ENCODE data around the gene APMAP.

APMAP gene

DNA sequence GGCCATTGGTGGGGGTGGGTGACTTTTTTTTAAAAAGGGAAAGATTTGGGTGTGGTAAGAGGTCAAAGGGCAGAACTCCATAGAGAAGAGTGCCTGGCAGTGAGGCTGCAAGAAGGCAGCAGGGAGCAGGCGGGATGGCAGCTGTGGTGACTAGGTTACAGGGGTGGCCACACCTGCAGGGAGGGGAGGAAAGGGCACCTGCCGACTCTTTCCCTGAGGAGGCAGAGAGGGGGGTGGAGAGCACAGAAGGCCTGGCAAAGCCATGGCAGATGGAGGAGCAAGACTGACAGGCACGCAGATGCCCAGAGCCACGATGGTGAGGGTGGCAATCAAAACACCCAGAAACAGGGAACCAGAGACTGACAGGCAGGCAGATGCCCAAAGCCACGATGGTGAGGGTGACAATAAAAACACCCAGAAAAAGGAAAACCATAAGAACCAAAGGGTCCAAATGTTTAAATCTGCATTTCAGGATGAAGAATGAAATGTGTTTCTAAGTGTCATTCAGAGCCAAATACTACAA lies 24.2 kb downstream of the APMAP start:
- TF ChIP-seq TCF12 (IDR thresholded peaks at IDR 0.05; ENCODE audit: low read depth) = no peak
- no peak for TF ChIP-seq TAF1 (IDR thresholded peaks at IDR 0.05; ENCODE audit: low read depth)
- TF ChIP-seq CREB1 (IDR thresholded peaks at IDR 0.05; ENCODE audit: low read depth) = no peak
- TF ChIP-seq ZBTB7A (IDR thresholded peaks at IDR 0.05; ENCODE audit: low read depth) = no peak
- TF ChIP-seq TEAD4 (IDR thresholded peaks at IDR 0.05) = no peak
- TF ChIP-seq FOXM1 (IDR thresholded peaks at IDR 0.05; ENCODE audit: borderline replicate concordance, low read depth) = no peak
- TF ChIP-seq, protein P1, sequence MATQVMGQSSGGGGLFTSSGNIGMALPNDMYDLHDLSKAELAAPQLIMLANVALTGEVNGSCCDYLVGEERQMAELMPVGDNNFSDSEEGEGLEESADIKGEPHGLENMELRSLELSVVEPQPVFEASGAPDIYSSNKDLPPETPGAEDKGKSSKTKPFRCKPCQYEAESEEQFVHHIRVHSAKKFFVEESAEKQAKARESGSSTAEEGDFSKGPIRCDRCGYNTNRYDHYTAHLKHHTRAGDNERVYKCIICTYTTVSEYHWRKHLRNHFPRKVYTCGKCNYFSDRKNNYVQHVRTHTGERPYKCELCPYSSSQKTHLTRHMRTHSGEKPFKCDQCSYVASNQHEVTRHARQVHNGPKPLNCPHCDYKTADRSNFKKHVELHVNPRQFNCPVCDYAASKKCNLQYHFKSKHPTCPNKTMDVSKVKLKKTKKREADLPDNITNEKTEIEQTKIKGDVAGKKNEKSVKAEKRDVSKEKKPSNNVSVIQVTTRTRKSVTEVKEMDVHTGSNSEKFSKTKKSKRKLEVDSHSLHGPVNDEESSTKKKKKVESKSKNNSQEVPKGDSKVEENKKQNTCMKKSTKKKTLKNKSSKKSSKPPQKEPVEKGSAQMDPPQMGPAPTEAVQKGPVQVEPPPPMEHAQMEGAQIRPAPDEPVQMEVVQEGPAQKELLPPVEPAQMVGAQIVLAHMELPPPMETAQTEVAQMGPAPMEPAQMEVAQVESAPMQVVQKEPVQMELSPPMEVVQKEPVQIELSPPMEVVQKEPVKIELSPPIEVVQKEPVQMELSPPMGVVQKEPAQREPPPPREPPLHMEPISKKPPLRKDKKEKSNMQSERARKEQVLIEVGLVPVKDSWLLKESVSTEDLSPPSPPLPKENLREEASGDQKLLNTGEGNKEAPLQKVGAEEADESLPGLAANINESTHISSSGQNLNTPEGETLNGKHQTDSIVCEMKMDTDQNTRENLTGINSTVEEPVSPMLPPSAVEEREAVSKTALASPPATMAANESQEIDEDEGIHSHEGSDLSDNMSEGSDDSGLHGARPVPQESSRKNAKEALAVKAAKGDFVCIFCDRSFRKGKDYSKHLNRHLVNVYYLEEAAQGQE (IDR thresholded peaks at IDR 0.05; ENCODE audit: low read depth) = no peak
- TF ChIP-seq, protein P2, sequence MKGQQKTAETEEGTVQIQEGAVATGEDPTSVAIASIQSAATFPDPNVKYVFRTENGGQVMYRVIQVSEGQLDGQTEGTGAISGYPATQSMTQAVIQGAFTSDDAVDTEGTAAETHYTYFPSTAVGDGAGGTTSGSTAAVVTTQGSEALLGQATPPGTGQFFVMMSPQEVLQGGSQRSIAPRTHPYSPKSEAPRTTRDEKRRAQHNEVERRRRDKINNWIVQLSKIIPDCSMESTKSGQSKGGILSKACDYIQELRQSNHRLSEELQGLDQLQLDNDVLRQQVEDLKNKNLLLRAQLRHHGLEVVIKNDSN (IDR thresholded peaks at IDR 0.05) = no peak
- TF ChIP-seq CEBPB (IDR thresholded peaks at IDR 0.05) = no peak
- no peak for TF ChIP-seq NFIC (IDR thresholded peaks at IDR 0.05)
- no peak for TF ChIP-seq YY1 (IDR thresholded peaks at IDR 0.05; ENCODE audit: low read depth)
- TF ChIP-seq MAX (IDR thresholded peaks at IDR 0.05) = no peak
- TF ChIP-seq RAD21 (IDR thresholded peaks at IDR 0.05; ENCODE audit: low read depth) = no peak
- TF ChIP-seq EGR1 (IDR thresholded peaks at IDR 0.05) = no peak

- TF ChIP-seq NFIC (IDR thresholded peaks at IDR 0.05) (no peak), RAD21 (IDR thresholded peaks at IDR 0.05; ENCODE audit: low read depth) (no peak), YY1 (IDR thresholded peaks at IDR 0.05; ENCODE audit: low read depth) (no peak), TCF12 (IDR thresholded peaks at IDR 0.05; ENCODE audit: low read depth) (no peak), ZBTB7A (IDR thresholded peaks at IDR 0.05; ENCODE audit: low read depth) (no peak), EGR1 (IDR thresholded peaks at IDR 0.05) (no peak), EP300 (IDR thresholded peaks at IDR 0.05; ENCODE audit: borderline replicate concordance) (no peak)
- TF ChIP-seq, protein P1 (IDR thresholded peaks at IDR 0.05; ENCODE audit: low read depth) = no peak
- TF ChIP-seq, protein P2 (IDR thresholded peaks at IDR 0.05) = no peak
These were observed 26.1 kb downstream of the APMAP start for GRCh38 chr20:24966317-24967012.

DNA sequence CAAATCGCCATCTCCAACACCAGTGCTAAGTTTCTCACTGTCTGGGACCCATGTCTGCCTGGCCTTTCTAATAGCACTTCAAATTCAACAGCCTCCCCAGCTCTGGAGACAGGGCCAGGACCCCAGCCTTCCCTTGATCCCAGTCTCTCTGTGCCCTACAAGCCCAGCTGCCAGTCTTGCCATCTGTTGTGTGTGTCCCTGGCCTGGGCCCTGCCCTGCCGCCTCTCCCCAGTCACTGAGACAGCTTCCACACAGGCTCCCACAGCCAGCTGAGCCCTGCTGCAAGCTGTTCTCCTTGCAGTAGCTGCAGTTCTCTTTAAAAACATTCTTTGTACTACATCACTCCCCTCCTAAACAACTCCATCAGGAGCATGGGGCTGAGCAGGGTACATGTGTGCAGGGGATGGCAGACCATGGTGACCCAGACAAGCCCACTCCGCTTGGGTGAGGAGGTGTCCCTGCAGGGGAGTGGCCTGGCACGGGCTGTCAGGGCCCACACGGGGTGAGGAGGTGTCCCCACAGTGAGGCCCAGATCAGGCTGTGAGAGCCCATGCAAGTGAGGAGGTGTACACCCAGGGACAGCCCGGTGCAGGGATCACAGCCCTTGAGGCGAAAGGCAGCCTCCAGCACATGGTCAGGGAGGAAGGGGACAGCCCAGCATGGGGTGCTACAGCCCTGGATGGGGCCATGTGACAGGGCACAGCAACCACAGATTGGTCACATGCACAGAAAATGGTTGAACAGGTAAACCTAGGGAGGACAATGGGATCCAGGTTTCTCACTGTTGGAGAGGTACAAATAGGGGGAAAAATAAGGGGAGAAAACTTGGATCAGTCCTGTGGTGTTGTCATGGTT lies 27.3 kb downstream of the APMAP start:
- TF ChIP-seq, protein P2 (IDR thresholded peaks at IDR 0.05) = no peak
- no peak for TF ChIP-seq TEAD4 (IDR thresholded peaks at IDR 0.05)
- TF ChIP-seq YY1 (IDR thresholded peaks at IDR 0.05; ENCODE audit: low read depth) = no peak
- TF ChIP-seq MAX (IDR thresholded peaks at IDR 0.05) = no peak
- no peak for TF ChIP-seq FOXM1 (IDR thresholded peaks at IDR 0.05; ENCODE audit: borderline replicate concordance, low read depth)
- TF ChIP-seq CREB1 (IDR thresholded peaks at IDR 0.05; ENCODE audit: low read depth) = no peak
- TF ChIP-seq CEBPB (IDR thresholded peaks at IDR 0.05) = no peak
- TF ChIP-seq, protein P1 (IDR thresholded peaks at IDR 0.05; ENCODE audit: low read depth) = no peak
- TF ChIP-seq EGR1 (IDR thresholded peaks at IDR 0.05) = no peak
- TF ChIP-seq ZBTB7A (IDR thresholded peaks at IDR 0.05; ENCODE audit: low read depth) = no peak
- TF ChIP-seq EP300 (IDR thresholded peaks at IDR 0.05; ENCODE audit: borderline replicate concordance) = no peak
- no peak for TF ChIP-seq RAD21 (IDR thresholded peaks at IDR 0.05; ENCODE audit: low read depth)

All from Ishikawa (cell line).